ENCODE results near the gene CELF4.

CELF4 gene

GRCh38 chr18:37448946-37449345 is 116.7 kb downstream of the CELF4 start:
- H3K4me1 ChIP-seq (ENCODE audit: control insufficient read depth, insufficient read depth, low read length), result peaks cover 44% of the 10 kb centered on the region
- H3K27me3 ChIP-seq (ENCODE audit: control insufficient read depth, insufficient read depth, low read length, poor library complexity, severe bottlenecking), result no peaks in the 10 kb centered on the region
- 93% methylated on average over 4 of the region's 4 CpGs for WGBS, 2 experiments
- H3K9me3 ChIP-seq (ENCODE audit: control insufficient read depth, low read length), result no peaks in the 10 kb centered on the region
- H3K27ac ChIP-seq (ENCODE audit: insufficient read depth, low read depth, low read length, poor library complexity, severe bottlenecking), result no peak overlapping the region
- H3K4me3 ChIP-seq (ENCODE audit: insufficient read depth, low read depth, low read length), result no peak overlapping the region
- no peaks in the 10 kb centered on the region for H3K36me3 ChIP-seq (ENCODE audit: control insufficient read depth, insufficient read depth, low read length)

- no peak overlapping the region for H3K4me3 ChIP-seq (ENCODE audit: insufficient read depth, low read depth, low read length)
- H3K4me1 ChIP-seq (ENCODE audit: control insufficient read depth, insufficient read depth, low read length), result peaks cover 46% of the 10 kb centered on the region
- no peaks in the 10 kb centered on the region for H3K9me3 ChIP-seq (ENCODE audit: control insufficient read depth, low read length)
- no peaks in the 10 kb centered on the region for H3K27me3 ChIP-seq (ENCODE audit: control insufficient read depth, insufficient read depth, low read length, poor library complexity, severe bottlenecking)
- WGBS, 2 experiments, result 88 to 91% methylated on average over 22 of the region's 22 CpGs
- no peaks in the 10 kb centered on the region for H3K36me3 ChIP-seq (ENCODE audit: control insufficient read depth, insufficient read depth, low read length)
- H3K27ac ChIP-seq (ENCODE audit: insufficient read depth, low read depth, low read length, poor library complexity, severe bottlenecking), result no peak overlapping the region
These were observed 117.4 kb downstream of the CELF4 start for GRCh38 chr18:37447962-37448888.

- peaks cover 36% of the 10 kb centered on the region for H3K4me1 ChIP-seq (ENCODE audit: control insufficient read depth, insufficient read depth, low read length)
- no peaks in the 10 kb centered on the region for H3K9me3 ChIP-seq (ENCODE audit: control insufficient read depth, low read length)
- no peaks in the 10 kb centered on the region for H3K27me3 ChIP-seq (ENCODE audit: control insufficient read depth, insufficient read depth, low read length, poor library complexity, severe bottlenecking)
- no peaks in the 10 kb centered on the region for H3K36me3 ChIP-seq (ENCODE audit: control insufficient read depth, insufficient read depth, low read length)
- H3K27ac ChIP-seq (ENCODE audit: insufficient read depth, low read depth, low read length, poor library complexity, severe bottlenecking), result no peak overlapping the region
- WGBS, 2 experiments, result 91% methylated on average over 10 of the region's 10 CpGs
- no peak overlapping the region for H3K4me3 ChIP-seq (ENCODE audit: insufficient read depth, low read depth, low read length)
These were observed 119.8 kb downstream of the CELF4 start for GRCh38 chr18:37445836-37446235.

GRCh38 chr18:37445368-37445767 is 120.2 kb downstream of the CELF4 start:
- H3K36me3 ChIP-seq (ENCODE audit: control insufficient read depth, insufficient read depth, low read length), result no peaks in the 10 kb centered on the region
- no peak overlapping the region for H3K4me3 ChIP-seq (ENCODE audit: insufficient read depth, low read depth, low read length)
- peaks cover 31% of the 10 kb centered on the region for H3K4me1 ChIP-seq (ENCODE audit: control insufficient read depth, insufficient read depth, low read length)
- WGBS, 2 experiments, result 42 to 52% methylated on average over 7 of the region's 7 CpGs
- H3K27me3 ChIP-seq (ENCODE audit: control insufficient read depth, insufficient read depth, low read length, poor library complexity, severe bottlenecking), result no peaks in the 10 kb centered on the region
- H3K9me3 ChIP-seq (ENCODE audit: control insufficient read depth, low read length), result no peaks in the 10 kb centered on the region
- no peak overlapping the region for H3K27ac ChIP-seq (ENCODE audit: insufficient read depth, low read depth, low read length, poor library complexity, severe bottlenecking)

- no peak overlapping the region for H3K27ac ChIP-seq (ENCODE audit: insufficient read depth, low read depth, low read length, poor library complexity, severe bottlenecking)
- no peaks in the 10 kb centered on the region for H3K9me3 ChIP-seq (ENCODE audit: control insufficient read depth, low read length)
- H3K36me3 ChIP-seq (ENCODE audit: control insufficient read depth, insufficient read depth, low read length), result no peaks in the 10 kb centered on the region
- WGBS, 2 experiments, result 80 to 82% methylated on average over 12 of the region's 12 CpGs
- H3K4me3 ChIP-seq (ENCODE audit: insufficient read depth, low read depth, low read length), result no peak overlapping the region
- peaks cover 24% of the 10 kb centered on the region for H3K4me1 ChIP-seq (ENCODE audit: control insufficient read depth, insufficient read depth, low read length)
- H3K27me3 ChIP-seq (ENCODE audit: control insufficient read depth, insufficient read depth, low read length, poor library complexity, severe bottlenecking), result no peaks in the 10 kb centered on the region
These were observed 122.1 kb downstream of the CELF4 start for GRCh38 chr18:37443325-37444055.

GRCh38 chr18:37442477-37442876 is 123.1 kb downstream of the CELF4 start:
- Histone ChIP-seq H3K27me3 (ENCODE audit: control insufficient read depth, insufficient read depth, low read length, poor library complexity, severe bottlenecking) (no peaks in the 10 kb centered on the region), H3K27ac (ENCODE audit: insufficient read depth, low read depth, low read length, poor library complexity, severe bottlenecking) (no peak overlapping the region), H3K4me1 (ENCODE audit: control insufficient read depth, insufficient read depth, low read length) (peaks cover 24% of the 10 kb centered on the region), H3K36me3 (ENCODE audit: control insufficient read depth, insufficient read depth, low read length) (no peaks in the 10 kb centered on the region), H3K4me3 (ENCODE audit: insufficient read depth, low read depth, low read length) (no peak overlapping the region), H3K9me3 (ENCODE audit: control insufficient read depth, low read length) (no peaks in the 10 kb centered on the region)
- WGBS, 2 experiments, result 94% methylated on average over 11 of the region's 11 CpGs

- Histone ChIP-seq H3K9me3 (ENCODE audit: control insufficient read depth, low read length) (no peaks in the 10 kb centered on the region), H3K4me1 (ENCODE audit: control insufficient read depth, insufficient read depth, low read length) (peaks cover 24% of the 10 kb centered on the region), H3K27me3 (ENCODE audit: control insufficient read depth, insufficient read depth, low read length, poor library complexity, severe bottlenecking) (no peaks in the 10 kb centered on the region), H3K27ac (ENCODE audit: insufficient read depth, low read depth, low read length, poor library complexity, severe bottlenecking) (no peak overlapping the region), H3K36me3 (ENCODE audit: control insufficient read depth, insufficient read depth, low read length) (no peaks in the 10 kb centered on the region), H3K4me3 (ENCODE audit: insufficient read depth, low read depth, low read length) (no peak overlapping the region)
- WGBS, 2 experiments, result 86 to 88% methylated on average over 11 of the region's 11 CpGs
These were observed 123.8 kb downstream of the CELF4 start for GRCh38 chr18:37441821-37442220.

- Histone ChIP-seq H3K4me3 (ENCODE audit: insufficient read depth, low read depth, low read length) (no peak overlapping the region), H3K27ac (ENCODE audit: insufficient read depth, low read depth, low read length, poor library complexity, severe bottlenecking) (no peak overlapping the region), H3K27me3 (ENCODE audit: control insufficient read depth, insufficient read depth, low read length, poor library complexity, severe bottlenecking) (no peaks in the 10 kb centered on the region), H3K4me1 (ENCODE audit: control insufficient read depth, insufficient read depth, low read length) (peaks cover 14% of the 10 kb centered on the region), H3K9me3 (ENCODE audit: control insufficient read depth, low read length) (no peaks in the 10 kb centered on the region), H3K36me3 (ENCODE audit: control insufficient read depth, insufficient read depth, low read length) (no peaks in the 10 kb centered on the region)
- WGBS, 2 experiments, result 85 to 86% methylated on average over 6 of the region's 6 CpGs
These were observed 125.4 kb downstream of the CELF4 start for GRCh38 chr18:37440206-37440605.

GRCh38 chr18:37438417-37439180 is 127.0 kb downstream of the CELF4 start:
- Histone ChIP-seq H3K9me3 (ENCODE audit: control insufficient read depth, low read length) (no peaks in the 10 kb centered on the region), H3K27ac (ENCODE audit: insufficient read depth, low read depth, low read length, poor library complexity, severe bottlenecking) (no peak overlapping the region), H3K4me1 (ENCODE audit: control insufficient read depth, insufficient read depth, low read length) (peaks cover 10% of the 10 kb centered on the region), H3K4me3 (ENCODE audit: insufficient read depth, low read depth, low read length) (no peak overlapping the region), H3K36me3 (ENCODE audit: control insufficient read depth, insufficient read depth, low read length) (no peaks in the 10 kb centered on the region), H3K27me3 (ENCODE audit: control insufficient read depth, insufficient read depth, low read length, poor library complexity, severe bottlenecking) (no peaks in the 10 kb centered on the region)
- 91 to 94% methylated on average over 7 of the region's 7 CpGs for WGBS, 2 experiments

- H3K27me3 ChIP-seq (ENCODE audit: control insufficient read depth, insufficient read depth, low read length, poor library complexity, severe bottlenecking), result no peaks in the 10 kb centered on the region
- H3K27ac ChIP-seq (ENCODE audit: insufficient read depth, low read depth, low read length, poor library complexity, severe bottlenecking), result no peak overlapping the region
- 84 to 88% methylated on average over 15 of the region's 15 CpGs for WGBS, 2 experiments
- H3K4me1 ChIP-seq (ENCODE audit: control insufficient read depth, insufficient read depth, low read length), result no peaks in the 10 kb centered on the region
- no peaks in the 10 kb centered on the region for H3K36me3 ChIP-seq (ENCODE audit: control insufficient read depth, insufficient read depth, low read length)
- no peaks in the 10 kb centered on the region for H3K9me3 ChIP-seq (ENCODE audit: control insufficient read depth, low read length)
- H3K4me3 ChIP-seq (ENCODE audit: insufficient read depth, low read depth, low read length), result no peak overlapping the region
These were observed 129.6 kb downstream of the CELF4 start for GRCh38 chr18:37435996-37436395.

Data from ectodermal cell (in vitro differentiated cells).